Stimulated activated CD4-positive, alpha-beta T cell treated with anti-CD3 and anti-CD28 coated beads, Interleukin-12 subunit alpha, Interleukin-12 subunit beta, amount 100 ng/mL, for 48 hours (primary cell): ENCODE results near the gene UBIAD1.

ENCODE experiments used
- DNase-seq, 3 donors: peaks; one replicate each; pipeline ENCODE4 v3.0.0-alpha.2; 2020; ENCODE audit warnings: low read depth in 2 of 3, low spot score in 1 of 3

Gene UBIAD1

DNA sequence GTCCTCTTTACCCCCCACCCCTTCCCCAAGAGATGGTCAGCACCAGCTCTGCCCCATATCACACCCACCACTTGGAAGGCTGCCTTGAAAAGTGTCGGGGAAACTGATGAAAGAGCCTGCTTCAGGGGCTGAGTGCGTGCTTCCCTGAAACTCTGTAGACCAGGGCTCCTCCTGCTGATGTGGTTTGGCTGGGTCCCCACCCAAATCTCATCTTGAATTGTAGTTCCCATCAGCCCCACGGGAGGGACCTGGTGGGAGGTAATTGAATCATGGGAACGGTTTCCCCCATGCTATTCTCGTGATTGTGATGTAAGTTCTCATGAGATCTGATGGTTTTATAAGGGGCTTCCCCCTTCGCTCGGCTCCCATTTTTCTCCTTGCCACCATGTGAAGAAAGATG is 36.4 kb downstream of the UBIAD1 start:
- DNase-seq: no peak

DNA sequence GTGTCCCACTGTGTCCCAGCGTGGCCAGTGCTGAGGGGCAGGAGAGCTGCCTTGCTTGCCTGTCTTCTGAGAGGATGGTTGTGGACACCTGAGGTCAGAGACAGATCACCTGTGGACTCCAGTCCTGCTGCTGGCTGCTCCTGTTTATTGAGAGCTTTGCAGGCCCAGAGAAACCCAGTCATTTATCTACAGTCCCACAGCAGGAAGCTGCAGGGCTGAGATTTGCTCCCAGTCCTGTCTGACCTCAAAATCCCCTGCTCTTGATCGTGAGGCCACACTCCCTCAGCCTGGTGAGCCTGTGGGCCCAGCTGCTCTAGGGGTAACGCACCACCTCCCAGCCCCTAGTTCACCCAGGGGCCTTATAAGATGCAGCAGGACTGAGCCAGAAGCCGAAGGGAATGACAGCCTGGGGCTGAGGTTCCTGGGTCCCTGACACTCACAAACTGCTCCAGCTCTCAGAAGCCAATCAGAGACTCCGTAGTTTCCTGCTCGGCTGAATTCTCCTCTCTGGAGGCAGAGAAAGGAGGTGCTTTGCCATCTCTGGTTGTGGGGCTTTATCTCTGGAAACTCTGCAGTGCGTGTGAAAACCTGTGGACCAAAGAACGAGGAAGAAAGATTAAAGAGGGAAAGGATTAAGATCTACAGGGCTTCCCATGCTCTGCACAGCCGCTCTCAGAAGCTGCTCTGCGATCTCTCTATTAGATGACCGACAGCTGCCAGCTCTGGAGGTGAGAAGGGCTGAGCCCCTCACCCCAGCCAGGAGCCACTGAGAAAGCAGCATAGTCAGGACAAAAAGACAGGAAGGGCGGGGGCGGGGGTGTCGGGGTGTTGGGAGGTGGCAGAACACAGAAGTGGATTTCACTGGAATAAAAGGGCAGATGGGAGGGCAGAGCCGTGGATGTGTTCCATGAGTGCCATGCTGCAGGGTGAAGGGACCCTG is 39.1 kb downstream of the UBIAD1 start:
- no peak for DNase-seq

DNA sequence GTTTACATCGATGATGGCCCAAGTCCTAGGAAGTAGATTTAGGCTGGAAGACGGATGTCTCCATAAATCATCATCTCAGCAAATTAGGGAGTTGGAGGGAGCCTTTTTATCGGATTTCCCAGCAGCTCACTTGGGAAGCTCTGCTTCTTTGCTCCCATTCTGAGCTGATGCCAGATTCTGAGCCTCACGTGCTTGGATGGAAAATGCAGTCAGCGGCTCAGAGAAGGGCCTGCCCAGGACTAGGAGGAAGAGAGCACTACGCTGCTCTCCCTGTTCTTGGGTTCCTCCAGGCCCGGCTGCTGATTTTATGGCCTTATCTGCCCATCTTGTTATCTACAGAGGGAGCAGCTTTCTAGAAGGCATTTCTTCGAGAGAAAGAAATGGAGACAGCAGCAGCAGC is 42.0 kb downstream of the UBIAD1 start:
- no peak for DNase-seq

DNA sequence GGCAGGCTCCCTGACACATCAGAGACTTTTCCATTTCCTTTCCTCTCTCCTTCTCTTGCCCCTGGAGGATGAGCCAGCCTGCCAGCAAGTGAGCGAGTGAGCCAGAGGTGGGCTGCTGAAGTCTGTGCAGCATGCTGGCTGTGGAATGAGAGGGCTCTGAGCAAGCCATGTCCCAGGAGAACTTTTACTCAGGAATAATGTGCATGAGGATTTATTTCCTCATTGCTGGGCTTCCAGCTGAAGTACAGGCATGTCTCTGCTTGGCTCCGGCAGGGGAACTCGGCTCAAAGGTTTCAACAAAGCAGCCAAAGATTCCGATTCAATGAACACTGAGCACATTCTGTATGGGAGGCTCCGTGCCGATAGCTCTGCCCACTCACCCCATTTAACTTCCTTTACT is 43.7 kb downstream of the UBIAD1 start:
- DNase-seq: no peak

DNA sequence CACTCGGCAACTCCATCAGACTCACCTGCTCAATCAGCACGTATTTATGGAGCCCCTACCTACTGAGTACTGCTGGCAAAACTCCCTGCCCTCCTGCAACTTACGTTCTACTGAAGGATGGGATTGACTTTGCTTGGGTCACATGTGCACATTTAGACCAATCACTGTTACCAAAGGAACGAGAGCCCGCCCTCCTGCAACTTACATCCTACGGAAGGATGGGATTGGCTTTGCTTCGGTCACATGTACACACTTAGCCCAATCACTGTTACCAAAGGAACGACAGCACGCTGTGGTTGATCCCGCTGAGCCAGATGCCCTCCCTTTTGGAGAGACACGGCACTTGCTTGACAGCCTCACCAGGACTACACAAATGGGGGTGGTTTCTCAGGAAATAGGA is 46.0 kb downstream of the UBIAD1 start:
- DNase-seq: no peak

DNA sequence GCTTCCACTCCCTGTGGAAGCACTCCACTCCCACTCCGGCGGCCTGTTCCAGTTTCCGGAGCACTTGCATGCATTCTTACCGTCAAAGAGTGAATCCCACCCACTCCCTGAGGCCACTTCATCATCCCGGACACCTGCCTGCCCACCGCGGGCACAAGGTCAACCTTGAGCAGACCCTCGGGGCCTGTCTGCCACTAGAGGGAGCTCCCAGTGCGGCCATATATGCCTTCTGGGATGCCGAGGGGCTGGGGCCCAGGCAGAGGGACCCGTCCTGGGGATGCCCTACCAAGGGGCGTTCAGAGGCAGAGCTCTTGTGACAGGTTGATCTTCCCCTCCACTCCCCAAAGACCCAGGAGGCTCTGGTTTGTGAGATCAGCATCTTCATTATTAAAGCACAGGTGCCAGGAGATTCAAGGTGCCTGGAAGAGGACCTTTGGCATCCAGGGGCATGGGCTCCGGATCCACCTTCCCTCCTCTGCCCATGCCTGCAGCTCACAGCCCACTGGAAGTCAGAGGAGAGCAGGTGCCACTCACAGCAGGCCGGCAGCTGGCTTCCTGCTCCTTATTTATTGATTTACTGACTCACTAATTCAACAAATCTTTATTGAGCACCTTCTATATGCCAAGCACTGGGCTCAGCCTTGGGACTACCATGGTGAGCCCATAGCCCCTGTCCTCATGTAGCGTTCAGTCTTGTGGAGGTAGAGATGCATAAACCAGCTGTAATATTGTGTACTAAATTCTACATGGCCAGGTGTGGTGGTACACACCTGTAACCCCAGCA is 47.3 kb downstream of the UBIAD1 start:
- DNase-seq: peak; percentile 8 to 20 (median 20)

DNA sequence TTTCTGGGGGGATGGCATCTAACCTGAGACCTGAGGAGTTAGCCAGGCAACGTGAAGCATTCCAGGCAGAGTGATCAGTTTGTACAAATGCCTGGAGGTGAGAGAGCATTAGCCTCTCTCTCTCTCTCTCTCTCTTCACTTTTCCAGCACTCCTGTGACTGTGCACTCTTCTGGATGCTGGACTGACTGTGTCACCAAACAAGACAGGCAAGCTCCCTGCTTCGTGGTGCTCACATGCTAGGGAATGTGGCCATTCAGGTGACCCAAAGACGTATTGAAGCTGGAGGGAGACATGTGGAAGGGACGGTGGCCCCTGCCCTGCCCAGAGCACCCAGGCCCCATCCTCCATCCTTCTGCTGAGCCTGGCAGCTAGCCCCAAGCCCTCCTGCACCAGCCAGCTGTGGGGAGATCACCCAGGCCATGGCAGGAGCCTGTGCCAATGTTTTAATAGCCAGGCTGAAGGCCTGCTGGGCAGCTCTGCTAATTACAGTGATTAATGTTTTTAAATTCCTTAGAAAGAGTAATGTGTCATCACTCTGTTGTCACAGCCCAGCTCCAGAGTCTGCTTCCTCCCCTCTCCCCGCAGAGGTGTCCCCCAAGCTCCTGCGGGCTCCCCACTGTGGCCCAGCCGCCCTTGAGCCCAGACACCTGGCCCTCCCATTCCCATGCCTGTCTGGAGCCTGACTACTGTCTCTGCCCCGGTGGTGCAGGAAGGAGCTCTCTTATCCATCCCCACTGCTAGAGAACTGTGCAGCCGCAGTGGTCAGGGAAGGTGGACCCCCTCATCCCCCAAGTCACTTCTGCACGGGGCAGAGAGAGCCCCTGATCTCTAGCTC is 48.9 kb downstream of the UBIAD1 start:
- no peak for DNase-seq

DNA sequence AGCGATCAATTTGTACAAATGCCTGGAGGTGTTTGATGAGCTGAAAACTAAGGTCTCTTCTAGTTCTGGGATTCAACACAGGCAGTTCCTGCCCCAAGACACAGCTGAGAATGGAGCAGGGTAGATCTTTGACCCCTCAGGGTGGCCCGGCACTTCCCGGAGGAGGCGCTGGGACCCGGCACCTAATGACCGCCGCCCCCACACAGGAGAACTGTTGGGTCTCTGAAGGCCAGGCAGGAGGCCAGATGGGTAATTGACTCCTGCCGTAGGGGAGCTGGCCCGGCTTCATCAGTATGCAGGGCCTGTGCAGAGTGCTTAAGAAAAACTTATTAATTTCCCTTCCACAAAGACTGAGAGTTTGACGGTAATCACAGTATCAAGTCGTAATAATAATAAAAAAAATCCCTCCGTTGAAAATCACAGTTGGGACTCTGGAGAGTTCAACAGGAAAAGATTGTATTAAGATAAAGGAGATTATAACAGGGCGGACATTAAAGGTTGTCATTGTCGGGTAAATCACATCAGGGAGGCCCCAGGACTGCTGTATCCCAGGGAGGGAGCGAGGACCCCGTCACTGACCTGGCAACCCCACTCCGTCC is 51.7 kb downstream of the UBIAD1 start:
- DNase-seq: no peak

DNA sequence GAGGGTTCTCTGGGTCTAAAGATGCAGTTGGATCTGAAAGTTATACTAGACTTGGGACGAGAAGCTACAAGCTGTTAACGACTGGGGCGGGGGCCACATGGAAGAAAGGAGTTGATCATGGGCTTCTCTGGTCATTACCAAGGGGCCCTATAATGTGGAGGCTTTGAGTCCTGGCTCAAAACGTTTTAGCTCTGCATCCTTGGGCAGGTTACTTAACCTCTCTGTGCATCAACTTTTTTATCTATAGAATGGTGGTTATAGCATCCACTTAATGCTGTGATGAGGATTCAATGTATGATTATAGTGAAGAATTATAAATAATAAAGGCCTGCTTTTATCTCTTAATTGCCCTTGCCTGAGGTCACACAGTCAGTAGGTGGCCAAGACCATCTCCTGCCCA is 53.1 kb downstream of the UBIAD1 start:
- no peak for DNase-seq

DNA sequence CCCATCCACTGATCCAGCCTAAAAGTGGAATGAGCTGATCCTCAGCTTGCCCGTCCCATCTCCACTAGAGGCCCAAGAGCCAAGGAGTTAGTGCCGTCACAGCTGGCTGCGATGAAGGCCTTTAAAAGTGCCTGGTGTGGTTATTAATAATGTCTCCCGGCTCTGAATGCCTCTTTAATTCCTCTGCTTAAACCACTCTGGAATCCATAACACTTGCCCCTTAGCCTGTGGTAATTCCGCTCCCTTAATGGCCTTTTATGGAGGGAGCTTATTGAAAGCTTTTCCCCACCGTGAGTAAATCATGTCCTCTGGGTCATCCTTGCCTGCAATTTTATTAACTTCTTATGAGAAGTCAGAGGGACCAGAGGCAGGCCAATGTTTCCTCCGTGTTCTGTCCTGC is 55.4 kb downstream of the UBIAD1 start:
- DNase-seq: no peak

DNA sequence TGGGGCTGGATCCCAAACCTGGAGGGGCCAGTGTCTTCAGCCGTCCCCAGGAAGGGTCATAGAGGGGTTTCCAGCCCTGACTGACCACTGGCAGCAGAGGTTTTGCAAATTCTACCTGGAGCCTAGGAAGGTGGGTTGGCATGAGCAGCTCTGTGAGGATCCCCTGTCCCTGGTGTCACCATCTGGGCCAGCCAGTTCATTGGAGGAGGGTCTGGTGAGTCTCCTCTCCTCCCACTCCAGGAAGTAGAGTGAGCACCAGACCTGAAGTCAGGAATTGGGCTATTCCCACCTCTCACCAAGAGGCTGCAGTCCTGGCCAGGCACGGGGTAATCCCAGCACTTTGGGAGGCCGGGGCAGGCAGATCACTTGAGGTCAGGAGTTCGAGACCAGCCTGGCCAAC is 57.4 kb downstream of the UBIAD1 start:
- no peak for DNase-seq

DNA sequence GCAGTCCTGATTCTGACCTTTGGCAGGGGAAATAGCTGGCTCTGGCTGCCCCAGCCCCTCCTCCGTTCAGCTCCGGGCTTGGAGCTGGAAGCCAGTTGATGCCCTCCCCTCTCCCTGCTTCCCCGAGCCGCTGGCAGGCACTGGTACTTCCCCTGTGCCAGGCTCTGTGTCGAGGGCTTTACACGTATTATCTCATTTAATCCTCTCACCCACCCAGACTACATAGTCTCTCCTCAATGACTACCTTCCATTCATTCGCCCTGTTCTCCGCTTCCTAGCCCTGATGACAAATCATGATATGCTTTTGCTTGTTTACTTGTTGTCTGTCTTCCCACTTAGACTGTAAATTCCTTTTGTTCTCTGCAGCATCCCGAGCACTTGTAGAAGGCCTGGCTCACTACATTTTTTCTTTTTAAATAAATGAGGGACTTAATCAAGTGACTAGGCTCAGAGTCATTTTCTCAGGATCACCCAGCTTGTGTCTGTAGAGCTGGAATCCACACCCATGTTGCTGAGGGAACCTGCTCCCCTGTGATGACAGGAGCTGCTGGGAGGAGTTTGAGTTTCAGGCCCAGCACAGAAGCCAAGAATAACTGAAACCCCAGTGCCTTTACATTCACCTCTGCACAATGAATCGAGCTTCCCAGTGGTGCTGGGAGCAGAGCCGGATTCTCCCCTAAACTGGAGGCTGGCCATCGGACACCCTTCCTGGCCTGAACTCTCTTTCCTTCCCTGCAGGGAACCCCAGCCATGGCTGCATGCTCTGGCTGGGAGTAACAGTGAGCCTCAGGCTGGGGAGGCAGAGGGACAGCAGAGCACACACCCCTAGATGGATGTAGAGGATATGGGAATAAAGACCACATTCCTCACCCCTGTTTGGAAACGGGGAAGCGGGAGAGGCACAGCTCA is 58.3 kb downstream of the UBIAD1 start:
- no peak for DNase-seq

DNA sequence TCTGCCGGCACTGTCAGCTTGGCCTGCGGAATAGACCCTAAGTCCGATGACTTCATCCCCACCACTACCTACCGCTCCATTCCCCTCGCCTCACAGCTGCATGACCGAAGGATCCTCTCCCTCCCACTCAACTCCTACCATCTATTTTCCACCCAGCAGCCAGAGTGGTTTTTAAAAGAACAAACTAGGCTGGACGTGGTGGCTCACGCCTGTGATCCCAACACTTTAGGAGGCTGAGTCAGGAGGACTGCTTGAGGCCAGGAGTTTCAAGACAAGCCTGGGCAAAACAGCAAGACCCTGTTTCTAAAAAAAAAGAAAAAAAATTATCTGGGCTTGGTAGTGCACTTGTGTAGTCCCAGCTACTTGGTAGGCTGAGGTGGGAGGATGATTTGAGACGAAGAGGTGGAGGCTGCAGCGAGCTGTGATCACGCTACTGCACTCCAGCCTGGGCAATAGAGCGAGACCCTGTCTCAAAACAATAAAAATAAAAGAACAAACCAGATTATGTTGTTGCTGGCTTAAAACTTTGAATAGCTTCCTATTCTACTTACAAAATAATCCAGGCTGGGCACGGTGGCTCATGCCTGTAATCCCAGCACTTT is 59.0 kb downstream of the UBIAD1 start:
- no peak for DNase-seq

DNA sequence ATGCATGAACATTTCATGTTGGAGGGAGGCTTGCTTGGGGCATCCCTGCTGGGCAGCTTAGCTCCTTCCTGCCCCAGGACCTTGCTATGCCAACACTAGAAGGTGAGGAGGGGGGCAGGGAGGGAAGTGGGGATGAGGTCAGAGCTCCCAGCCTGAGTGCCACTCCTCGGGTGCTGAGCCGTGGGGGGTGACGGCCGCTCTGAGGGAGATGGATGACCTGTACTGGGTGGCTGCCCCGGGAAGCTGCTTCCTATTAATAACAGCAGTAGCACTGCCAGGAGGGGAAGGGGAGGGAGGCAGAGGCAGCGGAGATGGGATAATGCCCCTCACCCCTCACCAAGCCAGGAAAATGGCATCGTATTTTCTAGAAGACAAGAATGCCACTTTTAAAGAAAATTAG is 60.6 kb downstream of the UBIAD1 start:
- DNase-seq: no peak

DNA sequence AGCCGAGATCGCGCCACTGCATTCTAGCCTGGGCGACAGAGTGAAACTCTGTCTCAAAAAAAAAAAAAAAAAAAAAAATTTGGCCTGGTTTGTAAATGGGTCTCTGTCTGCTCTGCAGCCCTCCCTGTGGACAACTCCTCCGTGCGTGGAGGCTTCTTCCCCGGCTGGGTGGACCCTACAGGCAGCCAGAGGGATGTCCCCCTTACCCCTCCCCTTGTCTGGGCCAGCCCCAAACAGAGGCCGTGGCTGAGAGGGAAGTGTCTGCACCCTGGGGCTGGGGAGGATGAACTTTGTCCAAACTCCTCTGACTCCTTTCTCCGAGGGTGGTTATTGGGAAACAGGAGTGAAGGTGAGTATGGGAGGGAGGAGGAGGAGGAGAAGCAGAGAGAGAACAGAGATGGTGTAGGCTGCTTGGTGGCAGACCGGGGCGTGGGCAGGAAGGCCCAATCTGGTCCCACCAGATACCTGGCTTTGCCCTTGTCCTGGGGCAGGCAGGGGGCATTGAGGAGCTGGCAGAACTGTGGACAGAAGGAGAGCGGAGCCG is 61.3 kb downstream of the UBIAD1 start:
- no peak for DNase-seq

DNA sequence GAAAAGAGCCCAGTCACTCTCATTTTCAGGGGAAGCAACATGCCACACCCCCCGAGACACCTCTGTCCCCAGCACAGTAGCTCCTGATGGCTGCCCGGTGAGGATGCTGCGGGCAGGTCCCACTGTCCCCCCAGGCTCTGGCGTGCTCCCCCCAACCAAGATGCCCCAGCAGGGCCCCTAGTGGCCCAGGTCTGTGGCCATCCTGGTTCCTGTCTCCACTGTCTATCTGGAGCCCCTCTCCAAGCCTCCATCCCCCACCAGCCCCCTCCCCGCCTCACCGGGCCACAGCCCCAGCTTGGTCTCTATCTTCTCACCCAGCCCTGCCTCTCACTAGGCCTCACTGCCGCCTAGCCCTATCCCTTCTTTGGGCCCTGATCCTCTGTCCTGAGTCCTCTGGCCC is 61.8 kb downstream of the UBIAD1 start:
- no peak for DNase-seq

DNA sequence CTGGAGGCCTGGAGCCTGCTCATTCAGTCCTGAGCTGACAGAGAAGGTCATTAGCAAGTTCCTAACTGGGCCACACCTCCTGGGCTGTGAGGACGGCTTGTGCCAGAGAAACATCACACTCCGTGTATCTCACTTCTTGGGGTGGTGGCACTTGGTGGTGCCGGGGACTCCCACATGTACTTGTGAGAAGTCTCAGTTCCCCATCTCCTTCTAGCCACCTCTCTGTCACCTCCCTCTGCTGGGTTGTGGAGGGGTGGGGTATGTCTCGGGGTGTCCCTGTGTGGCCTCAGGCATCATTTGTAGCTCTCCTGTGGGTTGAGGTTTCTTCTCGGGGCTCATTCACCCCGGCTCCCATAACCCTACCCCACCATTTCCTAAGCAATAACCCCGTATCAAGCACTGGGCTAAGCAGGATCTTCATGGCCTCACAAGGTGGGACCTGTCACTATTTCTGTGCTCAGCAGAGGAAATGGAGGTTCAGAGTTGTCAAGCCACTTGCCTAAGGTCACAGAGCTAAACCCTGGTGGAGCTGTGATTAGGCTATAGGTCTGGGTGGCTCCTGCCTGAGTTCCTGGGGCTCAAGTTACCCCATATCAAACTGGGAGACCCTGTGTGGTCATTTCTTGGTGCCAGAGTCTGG is 62.5 kb downstream of the UBIAD1 start:
- no peak for DNase-seq

DNA sequence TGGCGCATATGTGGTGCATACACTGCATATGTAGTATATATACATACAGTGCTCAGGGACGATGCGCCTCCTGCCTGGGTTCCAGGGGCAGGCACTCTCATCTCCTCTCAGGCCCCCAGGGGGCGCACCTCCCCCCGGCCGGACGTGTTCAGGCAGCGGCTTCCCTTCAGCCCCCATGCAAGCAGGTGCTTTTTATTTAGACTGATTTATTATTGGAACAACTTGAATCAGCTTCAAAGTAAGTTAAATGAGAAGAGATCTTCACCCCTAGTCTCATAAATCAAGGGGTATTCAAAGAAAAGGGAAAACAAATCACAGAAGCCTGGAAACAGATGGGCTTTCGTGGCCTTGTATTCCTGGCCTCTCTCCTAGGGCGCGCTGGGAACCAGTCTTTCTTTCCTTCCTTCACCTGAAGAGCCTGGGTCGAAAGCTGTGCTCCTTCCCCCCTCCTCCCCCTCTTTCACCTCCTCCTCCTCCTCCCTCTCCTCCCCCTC is 64.6 kb downstream of the UBIAD1 start:
- peak; percentile 49 to 72 (median 58) for DNase-seq
